HL-60 (cell line): Measurements from ENCODE around the gene ZFP92.
"Not testable (repeated sequence)": the region's sequence is repeated elsewhere in the genome, so short reads cannot be mapped to it uniquely, and the experiment has no call there.

Experiments used
- DNase-seq, 2 experiments: peaks; one replicate each; pipeline ENCODE4 v3.0.0-alpha.2; 2010 to 2020; ENCODE audit warnings: low read depth in 1 of 2, low spot score in 1 of 2
- H3K27ac ChIP-seq: fragments of 250-450 bp; sonication (Bioruptor Pico); replicated peaks from 2 replicates; pipeline ENCODE4 v1.5.1; 2020; ENCODE audit warnings: mild to moderate bottlenecking, moderate library complexity
- H3K27me3 ChIP-seq: fragments of 250-450 bp; sonication (Bioruptor Pico); 2 replicates; pipeline ENCODE4 v1.5.1; 2021; ENCODE audit warnings: mild to moderate bottlenecking, moderate library complexity; ENCODE audit not compliant: insufficient read depth, poor library complexity, severe bottlenecking
- H3K4me3 ChIP-seq: replicated peaks from 2 replicates; pipeline ENCODE4 v1.5.1; 2011; ENCODE audit warnings: mild to moderate bottlenecking, control low read depth, low read length; ENCODE audit not compliant: insufficient read depth
- CTCF ChIP-seq: IDR thresholded peaks from one replicate; pipeline ENCODE4 v1.5.1; 2011; ENCODE audit warnings: low read length, control low read depth, inconsistent platforms; ENCODE audit not compliant: insufficient read depth
- GABPA ChIP-seq: IDR thresholded peaks from 2 replicates; pipeline ENCODE4 v1.6.1; 2012; ENCODE audit warnings: low read depth
- POLR2AphosphoS5 ChIP-seq: IDR thresholded peaks from 2 replicates; pipeline ENCODE4 v1.6.1; 2012; ENCODE audit warnings: low read depth
- SPI1 ChIP-seq: IDR thresholded peaks from 2 replicates; pipeline ENCODE4 v1.6.1; 2012; ENCODE audit warnings: low read depth, mild to moderate bottlenecking, borderline replicate concordance
- TF ChIP-seq, protein P1 (sequence below): IDR thresholded peaks from 2 replicates; pipeline ENCODE4 v1.6.1; 2012; ENCODE audit warnings: low read depth; ENCODE audit not compliant: insufficient replicate concordance

The ZFP92 gene

GRCh38 chrX:153387345-153387744 is 23.9 kb upstream of the ZFP92 start:
- H3K27ac ChIP-seq = no peak overlapping the region
- no peaks in the 10 kb centered on the region for H3K27me3 ChIP-seq
- DNase-seq = no peak
- no peak for TF ChIP-seq POLR2AphosphoS5
- TF ChIP-seq CTCF = no peak
- TF ChIP-seq GABPA = no peak
- TF ChIP-seq, protein P1, sequence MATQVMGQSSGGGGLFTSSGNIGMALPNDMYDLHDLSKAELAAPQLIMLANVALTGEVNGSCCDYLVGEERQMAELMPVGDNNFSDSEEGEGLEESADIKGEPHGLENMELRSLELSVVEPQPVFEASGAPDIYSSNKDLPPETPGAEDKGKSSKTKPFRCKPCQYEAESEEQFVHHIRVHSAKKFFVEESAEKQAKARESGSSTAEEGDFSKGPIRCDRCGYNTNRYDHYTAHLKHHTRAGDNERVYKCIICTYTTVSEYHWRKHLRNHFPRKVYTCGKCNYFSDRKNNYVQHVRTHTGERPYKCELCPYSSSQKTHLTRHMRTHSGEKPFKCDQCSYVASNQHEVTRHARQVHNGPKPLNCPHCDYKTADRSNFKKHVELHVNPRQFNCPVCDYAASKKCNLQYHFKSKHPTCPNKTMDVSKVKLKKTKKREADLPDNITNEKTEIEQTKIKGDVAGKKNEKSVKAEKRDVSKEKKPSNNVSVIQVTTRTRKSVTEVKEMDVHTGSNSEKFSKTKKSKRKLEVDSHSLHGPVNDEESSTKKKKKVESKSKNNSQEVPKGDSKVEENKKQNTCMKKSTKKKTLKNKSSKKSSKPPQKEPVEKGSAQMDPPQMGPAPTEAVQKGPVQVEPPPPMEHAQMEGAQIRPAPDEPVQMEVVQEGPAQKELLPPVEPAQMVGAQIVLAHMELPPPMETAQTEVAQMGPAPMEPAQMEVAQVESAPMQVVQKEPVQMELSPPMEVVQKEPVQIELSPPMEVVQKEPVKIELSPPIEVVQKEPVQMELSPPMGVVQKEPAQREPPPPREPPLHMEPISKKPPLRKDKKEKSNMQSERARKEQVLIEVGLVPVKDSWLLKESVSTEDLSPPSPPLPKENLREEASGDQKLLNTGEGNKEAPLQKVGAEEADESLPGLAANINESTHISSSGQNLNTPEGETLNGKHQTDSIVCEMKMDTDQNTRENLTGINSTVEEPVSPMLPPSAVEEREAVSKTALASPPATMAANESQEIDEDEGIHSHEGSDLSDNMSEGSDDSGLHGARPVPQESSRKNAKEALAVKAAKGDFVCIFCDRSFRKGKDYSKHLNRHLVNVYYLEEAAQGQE = no peak
- TF ChIP-seq SPI1 = no peak
- H3K4me3 ChIP-seq = no peak overlapping the region

DNA sequence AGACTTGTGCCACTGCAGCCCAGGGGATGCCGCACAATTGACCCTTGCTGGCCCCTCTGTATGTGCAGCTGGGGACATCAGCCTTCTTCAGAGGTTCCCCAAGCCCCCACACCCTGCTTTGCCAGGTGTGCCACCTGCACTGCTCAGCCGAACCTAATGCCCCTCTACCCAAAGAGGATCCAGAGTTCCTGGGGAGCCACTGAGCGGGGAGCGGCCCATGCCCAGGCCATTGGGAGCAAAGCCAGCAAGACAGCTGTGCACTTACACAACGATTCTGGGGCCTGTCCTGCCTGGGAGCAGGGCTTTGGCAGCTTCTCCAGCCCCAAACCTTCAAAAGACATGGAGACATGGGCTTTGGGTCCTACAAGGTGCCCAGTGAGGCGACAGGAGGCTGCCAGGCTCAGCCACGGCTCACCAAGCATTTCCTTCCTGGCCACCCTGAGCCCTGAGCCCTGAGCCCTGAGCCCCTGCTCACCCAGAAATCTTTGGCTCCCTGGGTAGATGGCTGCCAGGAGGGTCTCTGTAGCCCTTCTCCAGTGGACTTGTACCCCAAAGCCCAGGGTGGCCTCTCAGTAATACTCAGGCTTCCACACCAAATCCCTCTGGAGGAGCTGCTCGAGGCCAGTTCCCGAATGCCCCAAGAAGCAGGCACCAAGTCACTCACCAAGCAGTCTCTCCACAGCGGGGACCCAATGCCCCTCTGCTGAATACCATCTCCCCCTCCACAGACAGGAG is 23.1 kb upstream of the ZFP92 start:
- DNase-seq = no peak
- TF ChIP-seq GABPA = no peak
- TF ChIP-seq CTCF = no peak
- TF ChIP-seq POLR2AphosphoS5 = no peak
- Histone ChIP-seq H3K27ac (no peak overlapping the region), H3K27me3 (no peaks in the 10 kb centered on the region), H3K4me3 (no peak overlapping the region)

DNA sequence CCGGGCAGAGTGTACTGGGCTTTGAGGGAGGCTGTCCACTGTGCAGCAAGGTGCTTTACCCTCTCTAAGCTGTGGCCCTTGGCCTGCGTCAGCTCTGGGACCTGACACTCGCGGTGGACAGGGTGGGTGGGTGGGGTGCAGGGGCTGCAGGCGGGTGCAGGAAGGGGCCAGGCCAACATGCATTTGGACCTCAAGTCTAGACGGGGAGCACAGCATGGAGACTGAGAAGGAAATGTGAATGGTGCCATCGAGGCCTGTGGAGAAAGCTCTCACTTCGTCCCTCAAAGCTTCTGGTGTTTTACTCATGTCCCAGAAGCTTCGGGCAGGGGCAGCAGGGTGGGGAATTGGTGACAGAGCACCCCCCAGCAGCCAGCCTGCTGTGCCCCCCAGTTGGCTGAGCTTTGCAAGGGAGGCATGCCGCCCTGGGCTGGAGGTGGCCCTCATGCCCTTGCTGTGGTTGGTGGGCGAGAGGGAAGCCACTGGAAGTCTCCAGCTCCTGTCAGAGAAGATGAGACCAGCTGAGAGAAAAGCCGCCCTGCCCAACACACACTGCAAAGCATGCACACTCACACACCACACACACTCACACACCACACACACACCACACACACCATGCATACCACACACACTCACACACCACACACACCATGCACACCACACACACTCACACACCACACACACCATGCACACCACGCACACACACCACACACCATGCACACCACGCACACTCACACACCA is 22.4 kb upstream of the ZFP92 start:
- Histone ChIP-seq H3K27me3 (no peaks in the 10 kb centered on the region), H3K27ac (no peak overlapping the region), H3K4me3 (no peak overlapping the region)
- DNase-seq = no peak
- TF ChIP-seq SPI1 (no peak), CTCF (no peak), GABPA (no peak), POLR2AphosphoS5 (no peak)
- TF ChIP-seq, protein P1 = no peak

DNA sequence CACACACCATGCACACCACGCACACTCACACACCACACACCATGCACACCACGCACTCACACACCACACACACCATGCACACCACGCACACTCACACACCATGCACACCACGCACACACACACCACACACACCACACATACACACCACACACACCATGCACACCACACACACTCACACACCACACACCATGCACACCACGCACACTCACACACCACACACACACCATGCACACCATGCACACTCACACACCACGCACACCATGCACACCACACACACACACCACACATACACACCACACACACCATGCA is 21.9 kb upstream of the ZFP92 start:
- not testable (repeated sequence) for DNase-seq, H3K27ac ChIP-seq, H3K4me3 ChIP-seq, H3K27me3 ChIP-seq
